NK-92 (cell line): ENCODE data around the gene CUX1.
"Not testable (repeated sequence)": the region's sequence is repeated elsewhere in the genome, so short reads cannot be mapped to it uniquely, and the experiment has no call there.

ENCODE experiments used
- DNase-seq: peaks from one replicate; lab custom pipeline; 2025; ENCODE audit not compliant: unreplicated experiment; lab: John Stamatoyannopoulos, UW

Gene CUX1

GRCh38 chr7:102167254-102167653 lies 349.8 kb downstream of the CUX1 start:
- no peak for DNase-seq

- no peak for DNase-seq
Measured at GRCh38 chr7:102169651-102170392, 352.4 kb downstream of the CUX1 start.

GRCh38 chr7:102170393-102170970 lies 353.1 kb downstream of the CUX1 start:
- no peak for DNase-seq

- DNase-seq = no peak
Measured at GRCh38 chr7:102173669-102174068, 356.2 kb downstream of the CUX1 start.

- DNase-seq = no peak
Measured at GRCh38 chr7:102175423-102176170, 358.2 kb downstream of the CUX1 start.

GRCh38 chr7:102178410-102178809 lies 361.0 kb downstream of the CUX1 start:
- DNase-seq = no peak

- no peak for DNase-seq
Measured at GRCh38 chr7:102180727-102181126, 363.3 kb downstream of the CUX1 start.

- DNase-seq = no peak
Measured at GRCh38 chr7:102181517-102181916, 364.1 kb downstream of the CUX1 start.

- no peak for DNase-seq
Measured at GRCh38 chr7:102182016-102182415, 364.6 kb downstream of the CUX1 start.

- DNase-seq = not testable (repeated sequence)
Measured at GRCh38 chr7:102183848-102184247, 366.4 kb downstream of the CUX1 start.

GRCh38 chr7:102184303-102184702 lies 366.9 kb downstream of the CUX1 start:
- no peak for DNase-seq

- no peak for DNase-seq
Measured at GRCh38 chr7:102185796-102186195, 368.4 kb downstream of the CUX1 start.

- DNase-seq = no peak
Measured at GRCh38 chr7:102186306-102186705, 368.9 kb downstream of the CUX1 start.

GRCh38 chr7:102188746-102189145 lies 371.3 kb downstream of the CUX1 start:
- DNase-seq = no peak

GRCh38 chr7:102189756-102190155 lies 372.3 kb downstream of the CUX1 start:
- DNase-seq = no peak

GRCh38 chr7:102190776-102191350 lies 373.4 kb downstream of the CUX1 start:
- DNase-seq = no peak

- no peak for DNase-seq
Measured at GRCh38 chr7:102191556-102192379, 374.3 kb downstream of the CUX1 start.

GRCh38 chr7:102192790-102193189 lies 375.4 kb downstream of the CUX1 start:
- no peak for DNase-seq

- DNase-seq = no peak
Measured at GRCh38 chr7:102193806-102194205, 376.4 kb downstream of the CUX1 start.

GRCh38 chr7:102195361-102195760 lies 377.9 kb downstream of the CUX1 start:
- DNase-seq = no peak

GRCh38 chr7:102196028-102196427 lies 378.6 kb downstream of the CUX1 start:
- no peak for DNase-seq
